GM23248 (cell line): Measurements from ENCODE around the gene WDR35.

Experiments used
- EZH2 ChIP-seq: fragments of 200-600 bp; sonication (generic); IDR thresholded peaks from 2 replicates; pipeline ENCODE4 v1.6.1; 2018; ENCODE audit warnings: antibody characterized with exemption, mild to moderate bottlenecking; ENCODE audit not compliant: insufficient read depth, poor library complexity, severe bottlenecking
- EZH2phosphoT487 ChIP-seq: fragments of 200-600 bp; sonication (generic); IDR thresholded peaks from 2 replicates; pipeline ENCODE4 v1.6.1; 2018; ENCODE audit warnings: antibody characterized with exemption, moderate library complexity, mild to moderate bottlenecking, low read depth; ENCODE audit not compliant: insufficient read depth

- TF ChIP-seq EZH2 (no peak), EZH2phosphoT487 (no peak)
These were observed 10.0 kb downstream of the WDR35 start for GRCh38 chr2:19979932-19980331.
